HG03342 (cell line): ENCODE results near the gene PEAK3.
A peak's percentile ranks its signal among the peaks of the same experiment; 100 is the strongest.

Source experiments
- ATAC-seq: cut with Tn5 transposase; IDR thresholded peaks from one replicate; pipeline ENCODE4 v1.9.1; 2021; ENCODE audit warnings: mild to moderate bottlenecking, moderate library complexity; ENCODE audit not compliant: unreplicated experiment

The PEAK3 gene

GRCh38 chr19:2239771-2240770, 41.9 kb downstream of the PEAK3 start:
- no peak for ATAC-seq

GRCh38 chr19:2239173-2239572, 42.8 kb downstream of the PEAK3 start:
- ATAC-seq: no peak

- ATAC-seq: no peak
Measured at GRCh38 chr19:2237869-2238153, 44.2 kb downstream of the PEAK3 start.

DNA sequence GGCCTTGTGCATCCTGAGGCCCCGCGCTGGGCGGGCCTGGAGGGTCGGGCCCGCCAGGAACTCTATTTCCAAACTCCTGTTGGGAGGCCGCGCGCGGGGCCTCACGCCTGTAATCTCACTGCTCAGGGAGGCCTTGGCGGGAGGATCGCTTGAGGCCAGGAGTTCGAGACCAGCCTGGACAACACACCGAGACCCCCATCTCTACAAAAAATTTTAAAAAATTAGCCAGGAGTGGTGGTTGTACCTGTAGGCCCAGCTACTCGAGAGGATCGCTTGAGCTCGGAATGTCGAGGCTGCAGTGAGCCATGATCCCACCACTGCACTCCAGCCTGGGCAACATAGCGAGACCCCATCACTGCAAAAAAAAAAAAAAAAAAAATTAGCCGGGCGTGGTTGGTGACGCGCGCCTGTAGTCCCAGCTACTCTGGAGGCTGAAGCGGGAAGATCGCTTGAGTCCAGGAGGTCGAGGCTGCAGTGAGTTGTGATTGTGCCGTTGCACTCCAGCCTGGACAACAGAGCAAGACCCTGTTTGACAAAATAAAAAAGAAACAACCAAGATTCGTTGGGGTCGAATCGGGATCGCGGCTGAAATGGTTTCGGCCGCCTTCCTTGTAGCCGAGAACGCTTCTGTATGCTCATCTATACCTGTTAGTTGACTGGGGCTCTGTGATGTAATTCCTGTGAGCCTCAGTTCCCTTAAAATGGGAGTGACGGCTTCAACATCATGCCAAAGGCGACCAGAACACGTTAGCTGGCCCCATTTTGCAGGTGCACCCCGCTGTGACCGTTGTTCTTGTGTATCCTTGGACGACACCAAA, 44.7 kb downstream of the PEAK3 start:
- no peak for ATAC-seq

GRCh38 chr19:2236314-2237050, 45.5 kb downstream of the PEAK3 start, which contains the start of the genes PLEKHJ1 and SF3A2:
Gene PLEKHJ1 (minus strand): TSS chr19:2236329. CDS start chr19:2236248, 81 bp downstream.
Gene SF3A2 (plus strand): TSS chr19:2236824. CDS start chr19:2243419, 6,595 bp downstream.
- ATAC-seq: peak; percentile 65

DNA sequence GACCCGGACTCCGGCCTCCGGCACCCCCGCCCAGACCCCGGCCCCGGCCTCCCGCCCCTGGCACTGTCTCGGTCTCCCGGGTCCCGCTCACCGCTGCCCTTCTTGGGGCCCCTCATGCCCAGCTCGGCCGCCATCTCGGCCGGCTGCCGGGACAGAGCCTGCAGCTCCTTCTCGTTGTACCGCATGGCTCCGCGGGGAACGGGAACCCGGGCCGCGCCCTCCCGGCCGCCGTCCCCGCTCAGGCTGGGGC, 46.0 kb downstream of the PEAK3 start:
- no peak for ATAC-seq

DNA sequence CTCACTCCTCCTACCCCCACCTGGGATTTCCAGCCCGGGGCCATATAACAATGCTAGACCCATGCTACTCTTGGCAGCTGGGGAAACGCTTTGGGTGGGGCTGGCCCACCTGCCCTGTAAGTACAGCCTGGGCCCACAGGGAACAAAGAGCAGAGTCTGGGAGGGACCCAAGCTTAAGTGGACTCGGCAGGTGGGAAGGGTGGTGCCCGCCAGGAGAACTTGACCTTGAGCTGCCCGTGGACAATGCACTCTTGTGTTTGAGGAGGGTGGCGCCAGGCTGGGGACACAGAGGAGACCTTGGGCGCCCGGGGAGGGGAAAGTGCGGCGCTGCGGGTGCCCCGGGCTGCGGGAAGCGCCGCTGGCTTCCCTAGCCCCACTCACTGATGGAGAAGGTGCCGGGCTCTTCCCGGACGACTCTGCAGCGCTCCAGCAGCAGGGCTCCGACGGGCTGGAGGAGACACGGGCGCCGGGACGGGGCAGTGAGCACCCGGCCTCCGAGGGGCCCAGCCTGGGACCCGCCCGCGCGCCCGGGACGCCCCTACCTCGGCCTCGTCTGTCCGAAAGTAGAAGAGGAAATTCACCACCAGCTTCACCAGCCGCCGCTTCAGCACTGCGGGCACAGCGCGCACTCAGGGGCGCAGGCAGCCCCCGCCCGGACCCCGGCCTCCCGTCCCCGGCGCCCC, 46.5 kb downstream of the PEAK3 start:
- peak; percentile 4 for ATAC-seq

DNA sequence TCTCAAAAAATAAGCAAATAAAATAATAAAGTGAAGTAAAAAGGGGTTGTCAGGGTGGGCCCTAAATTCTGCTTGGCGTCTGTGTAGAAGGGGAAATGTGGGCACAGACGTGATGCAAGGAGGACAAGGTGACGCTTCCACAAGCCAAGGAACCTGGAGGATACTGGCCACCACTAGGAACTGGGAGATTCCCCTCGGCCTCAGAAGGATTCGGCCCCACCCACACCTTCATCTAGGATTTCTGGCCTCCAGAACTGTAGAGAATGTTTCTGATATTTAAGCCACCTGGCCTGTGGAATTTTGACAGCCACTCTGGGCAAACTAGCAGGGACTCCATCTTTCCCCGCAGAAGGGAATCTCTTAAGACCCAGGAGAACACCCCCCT, 47.0 kb downstream of the PEAK3 start:
- no peak for ATAC-seq

DNA sequence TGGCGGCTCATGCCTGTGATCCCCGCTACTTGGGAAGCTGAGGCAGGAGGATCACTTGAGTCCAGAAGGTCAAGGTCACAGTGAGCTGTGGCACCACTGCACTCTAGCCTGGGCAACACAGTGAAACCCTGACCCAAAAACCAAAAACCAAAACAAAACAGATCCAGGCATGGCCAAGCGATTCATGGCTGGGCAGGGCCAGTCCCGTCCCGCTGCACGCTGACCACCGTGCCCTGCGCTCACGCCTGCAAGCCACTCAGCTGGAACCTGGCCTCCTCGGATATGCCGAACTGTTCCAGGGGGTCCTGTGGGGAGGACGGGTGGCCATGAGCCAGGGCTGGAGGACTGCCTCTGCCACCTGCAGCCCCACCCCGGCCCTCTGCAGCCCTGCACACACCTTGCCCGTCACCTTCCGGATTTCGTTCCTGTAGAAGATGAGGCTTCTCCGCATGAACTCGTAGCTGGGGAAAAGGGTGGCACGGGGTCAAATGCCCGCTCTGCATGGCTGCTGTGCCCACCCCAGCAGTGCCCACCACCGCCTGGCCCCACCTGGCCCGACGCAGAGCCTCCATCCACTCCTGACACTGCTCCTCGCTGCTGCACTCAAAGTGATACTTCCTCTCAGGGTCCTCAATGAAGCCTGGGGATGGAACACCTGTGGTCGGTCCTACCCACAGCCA, 48.2 kb downstream of the PEAK3 start:
- no peak for ATAC-seq

GRCh38 chr19:2232286-2233151, 49.5 kb downstream of the PEAK3 start:
- no peak for ATAC-seq

DNA sequence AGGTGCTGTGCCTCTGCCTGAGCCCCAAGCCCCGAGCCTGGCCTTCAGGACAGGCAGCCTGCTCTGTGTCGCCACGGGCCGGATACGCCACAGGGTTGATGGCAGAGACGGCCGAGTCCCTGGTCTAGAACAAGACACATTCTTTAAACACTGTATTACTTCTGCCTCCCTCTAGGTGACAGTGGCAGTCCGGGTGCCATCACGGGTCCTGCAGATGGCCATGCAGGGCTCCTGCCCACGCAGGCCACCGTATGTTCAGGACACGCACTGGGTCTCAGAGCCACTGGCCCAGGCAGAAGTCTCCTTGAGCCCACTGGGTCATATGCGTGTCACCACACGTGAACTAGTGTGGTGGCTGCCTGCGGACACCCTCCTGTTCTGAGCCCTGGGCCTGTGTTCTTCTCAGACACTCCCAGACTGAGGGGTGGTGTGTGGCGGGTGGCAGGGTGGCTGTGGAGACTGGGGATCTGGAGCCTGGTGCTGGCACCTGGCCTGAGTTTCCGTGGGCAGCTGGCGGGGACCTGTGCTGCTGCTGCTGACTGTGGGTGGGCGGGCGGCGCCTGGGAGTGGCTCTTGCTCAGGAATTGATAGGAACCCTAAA, 50.3 kb downstream of the PEAK3 start:
- no peak for ATAC-seq

GRCh38 chr19:2230807-2231533, 51.0 kb downstream of the PEAK3 start:
- no peak for ATAC-seq

GRCh38 chr19:2230033-2230531, 51.9 kb downstream of the PEAK3 start:
- no peak for ATAC-seq

- ATAC-seq: no peak
Measured at GRCh38 chr19:2229103-2230032, 52.6 kb downstream of the PEAK3 start.

DNA sequence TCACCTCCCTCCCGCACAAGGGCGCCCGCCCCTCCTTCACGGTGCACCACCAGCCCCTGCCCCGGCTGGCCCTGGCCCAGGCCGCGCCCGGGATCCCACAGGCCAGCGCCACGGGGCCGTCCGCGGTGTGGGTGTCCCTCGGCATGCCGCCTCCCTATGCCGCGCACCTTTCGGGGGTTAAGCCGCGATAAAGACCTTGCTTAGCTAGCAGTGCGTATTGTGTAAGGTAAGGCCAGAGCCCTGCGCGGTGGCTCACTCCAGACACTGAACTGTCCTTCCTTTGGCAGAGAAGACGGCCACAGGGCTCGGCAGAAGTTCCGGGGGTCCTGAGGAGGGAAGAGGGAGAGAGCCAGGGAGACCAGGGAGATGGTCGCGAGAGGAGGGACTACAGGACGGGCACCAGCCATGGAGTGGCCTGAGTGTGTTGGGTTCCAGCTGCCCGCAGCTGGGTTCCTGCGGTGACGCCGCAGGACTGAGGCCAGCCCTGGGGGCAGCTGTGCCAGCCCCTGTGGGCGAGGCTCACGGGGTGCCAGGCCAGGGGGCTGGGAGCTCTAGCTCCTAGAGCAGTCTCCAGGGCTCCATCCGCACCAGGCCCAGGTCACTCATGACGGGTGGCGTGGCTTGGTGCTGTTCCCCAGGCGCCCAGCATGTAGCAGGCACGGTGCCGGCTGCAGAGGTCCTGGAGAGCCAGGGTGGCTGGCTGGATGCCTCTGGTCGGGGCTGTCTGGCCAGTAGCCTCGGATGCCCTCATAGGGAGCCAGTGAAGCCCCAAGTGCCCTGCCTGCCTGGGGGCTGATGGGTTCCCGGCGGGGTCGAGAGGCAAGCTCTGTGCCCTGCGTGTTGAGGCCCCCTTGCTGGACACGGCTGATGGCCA, 53.6 kb downstream of the PEAK3 start:
- no peak for ATAC-seq
